GM19455 (cell line): ENCODE results near the gene TSPAN5.
A peak's percentile ranks its signal among the peaks of the same experiment; 100 is the strongest.
"Not testable (repeated sequence)": the region's sequence is repeated elsewhere in the genome, so short reads cannot be mapped to it uniquely, and the experiment has no call there.

Source experiments
- ATAC-seq: cut with Tn5 transposase; IDR thresholded peaks from one replicate; pipeline ENCODE4 v1.9.1; 2021; ENCODE audit not compliant: unreplicated experiment

Gene TSPAN5

DNA sequence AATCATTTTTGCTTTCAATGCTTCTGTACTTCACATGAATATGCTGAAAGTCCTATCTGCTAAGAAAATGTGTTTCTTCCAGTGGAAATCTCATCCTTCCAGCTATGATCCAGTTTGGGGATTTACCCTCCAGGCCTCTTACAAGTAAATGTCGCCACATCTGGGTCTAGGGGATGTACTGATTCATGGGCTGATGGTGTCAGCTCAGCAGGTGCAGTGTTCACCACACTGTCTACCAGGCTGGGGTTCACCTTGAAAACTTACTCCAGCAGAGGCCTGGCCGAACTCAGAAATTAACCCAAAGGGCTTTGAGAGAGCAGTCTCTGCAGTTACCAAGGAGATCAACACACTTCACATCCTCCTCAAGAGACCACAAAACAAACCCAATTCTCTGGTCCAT, 154.3 kb downstream of the TSPAN5 start:
- ATAC-seq = no peak

DNA sequence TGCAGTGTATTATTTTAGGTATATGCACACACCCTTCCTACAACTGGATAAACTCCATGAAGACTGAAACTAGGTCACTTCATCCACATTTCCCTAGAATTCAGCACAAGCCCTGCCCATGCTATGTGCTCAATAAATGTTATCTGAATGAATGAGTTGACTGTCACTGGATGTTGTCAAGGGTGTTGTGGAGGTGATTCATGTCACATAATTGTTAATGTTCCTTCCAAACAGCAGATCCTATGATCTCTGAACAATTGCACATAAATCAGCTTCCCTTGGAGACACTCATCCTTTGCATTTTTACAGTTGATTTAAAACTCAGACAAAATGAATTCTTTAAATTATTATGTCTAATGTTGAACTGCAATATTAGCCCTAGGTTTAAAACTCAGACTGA, 154.7 kb downstream of the TSPAN5 start:
- no peak for ATAC-seq

DNA sequence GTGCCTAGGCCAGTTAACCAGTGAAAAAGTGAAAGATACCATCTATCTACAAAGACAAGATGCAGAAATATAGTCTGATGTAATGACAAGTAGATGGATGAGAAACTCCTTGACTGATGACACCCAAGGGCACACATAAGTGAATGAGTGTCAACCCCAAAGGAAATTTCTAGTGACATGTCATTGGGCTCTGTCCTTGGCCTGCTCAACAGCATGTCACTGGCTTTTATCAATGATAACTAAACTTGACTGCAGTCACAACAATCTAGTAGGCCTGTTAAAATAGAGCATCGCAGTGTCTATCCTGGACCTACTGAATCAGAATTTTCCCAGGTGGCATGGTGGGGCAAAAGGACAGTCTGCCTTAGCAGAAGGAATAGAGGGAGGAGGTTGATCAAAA, 155.8 kb downstream of the TSPAN5 start:
- ATAC-seq = no peak

DNA sequence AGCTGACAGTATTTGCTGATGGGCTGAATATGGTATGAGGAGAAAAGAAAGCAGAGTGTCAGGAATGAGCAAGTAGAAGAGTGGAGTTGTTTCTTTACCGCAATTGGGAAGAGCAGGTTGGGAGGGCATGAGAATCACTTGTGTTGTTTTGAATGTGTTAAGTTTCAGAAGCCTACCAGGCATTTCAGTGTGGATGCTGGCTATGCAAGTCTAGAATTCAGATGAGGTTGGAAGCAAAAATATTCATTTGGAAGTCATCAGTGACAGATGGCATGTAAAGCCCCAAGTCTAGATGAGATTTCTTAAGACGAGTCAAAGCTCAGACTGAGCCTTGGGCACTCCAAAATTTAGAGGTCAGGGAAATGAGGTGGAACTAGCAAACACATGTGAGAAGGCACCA, 156.4 kb downstream of the TSPAN5 start:
- no peak for ATAC-seq

DNA sequence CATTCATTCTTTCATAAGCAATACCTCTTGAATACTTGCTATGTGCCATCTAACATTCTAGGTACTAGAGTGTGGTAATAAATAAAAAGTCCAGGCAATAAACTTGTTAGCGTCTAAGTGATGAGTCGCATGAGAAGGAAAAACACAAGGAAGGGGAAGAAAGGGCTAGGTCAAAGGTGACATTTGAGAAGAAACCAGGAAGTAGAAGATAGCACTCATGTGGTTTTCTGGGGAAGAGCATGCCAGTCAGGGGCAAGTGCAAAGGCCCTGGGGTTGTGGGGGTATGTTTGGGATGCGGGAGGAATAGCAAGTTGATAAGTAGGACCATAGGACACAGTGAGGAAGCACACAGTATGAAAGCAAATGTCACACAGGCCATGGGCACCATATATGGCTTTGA, 157.0 kb downstream of the TSPAN5 start:
- ATAC-seq = no peak

DNA sequence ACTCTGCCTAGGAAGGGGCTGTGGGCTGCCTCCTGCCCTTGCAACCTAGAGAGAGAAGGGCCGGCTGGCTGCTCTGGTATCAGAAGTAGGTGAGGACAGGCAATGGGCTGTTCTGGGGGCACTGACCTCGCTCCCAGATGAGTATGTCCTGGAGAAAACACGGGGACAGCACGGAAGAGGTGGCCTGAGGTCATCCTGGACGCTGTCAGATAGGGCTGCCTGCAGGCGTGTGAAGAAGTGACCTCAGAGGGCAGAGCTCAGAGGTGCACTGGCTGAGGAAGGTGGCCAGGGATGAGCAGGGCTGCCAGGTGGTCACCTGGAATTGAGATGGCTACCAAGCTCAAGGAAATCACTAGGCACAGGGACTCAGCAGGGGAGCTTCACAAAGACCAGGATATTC, 159.6 kb downstream of the TSPAN5 start:
- ATAC-seq = no peak

DNA sequence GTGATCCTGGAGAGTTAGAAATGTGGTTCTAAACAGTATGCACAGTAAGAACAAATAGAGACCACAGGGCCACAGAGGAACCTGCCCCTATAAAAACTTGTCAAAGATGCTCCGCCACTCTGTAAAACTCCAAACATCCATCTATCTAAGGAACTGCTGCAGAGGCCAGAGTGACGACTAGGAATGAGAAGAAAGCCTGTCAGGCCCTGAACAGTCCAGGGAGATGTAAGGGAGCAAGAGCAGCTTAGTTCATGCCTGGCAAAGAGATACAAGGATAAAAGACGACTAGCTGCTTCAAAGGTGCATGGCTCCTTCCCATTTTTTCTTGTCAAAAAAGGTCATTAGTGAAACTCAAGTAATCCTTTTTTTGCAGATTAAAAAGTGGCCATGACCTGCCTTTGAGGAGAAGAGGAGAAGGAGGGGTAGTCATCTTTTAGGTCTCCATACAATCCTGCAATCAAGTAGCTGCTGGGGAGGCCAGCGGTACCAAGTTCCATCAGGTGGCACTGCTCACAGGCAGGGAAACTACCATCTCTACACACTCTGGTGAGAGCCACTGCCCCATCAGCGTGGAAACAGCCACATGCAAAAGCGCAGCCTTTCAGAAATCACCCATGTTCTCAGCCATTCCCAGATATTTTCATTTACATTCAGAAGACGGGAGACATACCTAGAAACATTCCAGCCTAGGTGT, 162.1 kb downstream of the TSPAN5 start:
- ATAC-seq = no peak

DNA sequence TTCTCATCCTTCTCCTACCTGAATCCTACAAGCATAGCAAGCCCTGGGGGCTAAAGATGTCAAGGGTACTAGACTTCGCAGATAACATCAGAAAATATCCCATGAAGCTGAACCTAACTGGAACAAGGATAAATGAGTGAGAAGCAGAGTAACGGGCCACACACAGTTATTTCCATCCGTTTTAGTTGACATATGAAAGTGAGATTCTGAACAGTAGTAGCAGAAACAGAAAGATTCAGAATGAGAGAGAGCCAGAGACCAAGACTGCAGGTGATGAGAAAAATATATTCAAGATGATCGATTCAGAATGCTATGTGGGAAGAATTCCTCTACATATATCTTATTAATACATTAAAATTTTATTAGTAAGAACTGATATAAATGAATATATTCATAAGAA, 165.1 kb downstream of the TSPAN5 start:
- ATAC-seq = peak; percentile 93

DNA sequence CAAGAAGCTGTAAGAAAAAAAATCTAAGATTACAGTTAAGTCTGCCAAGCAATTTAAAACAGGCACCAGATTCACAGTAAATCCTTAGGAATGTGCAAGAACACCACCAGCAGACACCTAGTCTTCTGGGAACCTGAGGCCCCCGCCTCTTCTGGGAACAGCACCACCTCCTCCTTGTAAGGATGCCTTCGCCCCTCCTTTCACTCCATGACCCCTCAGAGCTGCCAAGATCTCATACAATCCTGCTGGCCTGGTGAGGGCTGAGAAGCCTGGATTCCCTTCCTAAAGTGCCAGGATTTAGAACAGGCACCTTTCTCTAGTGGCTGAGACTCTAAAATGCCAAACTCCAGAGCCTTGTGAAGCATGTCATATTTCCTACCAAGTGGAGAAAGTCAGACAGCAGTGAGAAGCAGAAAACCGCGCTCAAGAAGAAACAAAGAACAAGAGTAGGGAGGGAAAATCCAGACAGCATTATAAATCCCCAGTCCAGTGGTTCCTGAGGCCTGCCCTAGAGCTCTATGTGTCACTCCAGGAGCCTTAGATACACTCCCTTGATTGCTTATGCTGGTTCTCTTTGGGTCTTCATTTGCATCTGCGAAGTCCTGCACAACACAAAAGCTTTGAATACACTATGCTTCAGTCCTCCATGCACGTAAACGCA, 166.4 kb downstream of the TSPAN5 start:
- ATAC-seq = no peak

DNA sequence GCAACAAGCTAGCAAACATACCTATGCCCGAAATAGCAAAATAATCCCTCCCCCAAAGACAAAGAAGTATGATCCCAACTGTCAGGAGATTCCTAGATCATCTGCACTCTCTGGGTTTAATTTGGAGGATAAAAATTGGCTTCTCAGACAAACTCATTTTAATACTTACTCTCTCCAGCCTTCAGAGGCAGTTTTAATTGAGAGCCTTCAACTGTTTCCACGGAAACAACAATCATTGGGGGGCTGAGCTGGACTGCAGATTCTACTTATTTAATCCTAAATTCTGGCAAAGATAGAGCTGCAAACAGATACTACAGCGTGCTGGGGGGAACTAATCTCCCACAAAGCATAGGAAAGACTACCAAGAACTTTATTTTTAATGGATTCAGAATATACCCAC, 168.2 kb downstream of the TSPAN5 start:
- no peak for ATAC-seq

DNA sequence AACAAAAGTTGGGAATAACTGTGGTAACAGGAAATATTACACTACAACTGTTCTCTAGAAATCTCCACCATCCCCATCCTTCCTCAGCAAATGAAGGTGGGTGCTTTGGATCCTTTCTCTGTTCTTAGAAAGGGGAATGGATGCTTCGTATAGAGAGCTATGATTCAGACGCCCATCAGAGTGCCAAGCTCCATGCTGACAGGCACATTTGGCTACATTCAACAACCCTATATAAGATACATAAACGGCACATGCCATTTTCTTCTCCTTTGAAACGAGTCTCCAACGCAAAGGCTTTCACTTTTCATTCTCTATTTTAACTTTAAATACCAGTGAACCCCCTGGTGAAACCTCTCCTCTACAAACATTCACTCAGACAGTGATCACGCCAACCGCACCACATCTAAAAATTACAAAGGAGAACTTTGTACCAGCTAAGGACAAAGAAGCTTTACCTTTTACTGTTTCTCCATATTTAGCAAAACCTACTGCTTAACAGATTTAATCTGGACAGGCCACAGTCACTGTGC, 172.5 kb downstream of the TSPAN5 start:
- no peak for ATAC-seq

DNA sequence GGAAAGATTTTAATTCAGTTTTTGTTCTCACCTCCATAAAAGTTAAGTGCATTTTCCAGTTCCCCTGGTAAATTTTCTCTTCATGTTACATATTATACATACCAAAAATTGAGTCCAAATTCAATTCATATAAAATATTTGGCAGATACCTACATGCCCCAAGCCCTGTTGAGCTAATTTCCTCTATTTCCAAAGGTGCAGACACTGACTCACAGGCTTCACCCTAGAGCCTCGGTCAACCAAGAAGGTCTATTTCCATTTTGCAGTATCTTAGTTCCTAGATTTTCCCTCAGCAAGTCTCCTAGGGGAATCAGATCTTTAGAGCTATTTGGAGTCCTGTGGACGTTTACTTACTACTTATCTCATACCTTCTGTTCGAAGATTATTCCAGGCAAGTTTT, 174.4 kb downstream of the TSPAN5 start:
- no peak for ATAC-seq

DNA sequence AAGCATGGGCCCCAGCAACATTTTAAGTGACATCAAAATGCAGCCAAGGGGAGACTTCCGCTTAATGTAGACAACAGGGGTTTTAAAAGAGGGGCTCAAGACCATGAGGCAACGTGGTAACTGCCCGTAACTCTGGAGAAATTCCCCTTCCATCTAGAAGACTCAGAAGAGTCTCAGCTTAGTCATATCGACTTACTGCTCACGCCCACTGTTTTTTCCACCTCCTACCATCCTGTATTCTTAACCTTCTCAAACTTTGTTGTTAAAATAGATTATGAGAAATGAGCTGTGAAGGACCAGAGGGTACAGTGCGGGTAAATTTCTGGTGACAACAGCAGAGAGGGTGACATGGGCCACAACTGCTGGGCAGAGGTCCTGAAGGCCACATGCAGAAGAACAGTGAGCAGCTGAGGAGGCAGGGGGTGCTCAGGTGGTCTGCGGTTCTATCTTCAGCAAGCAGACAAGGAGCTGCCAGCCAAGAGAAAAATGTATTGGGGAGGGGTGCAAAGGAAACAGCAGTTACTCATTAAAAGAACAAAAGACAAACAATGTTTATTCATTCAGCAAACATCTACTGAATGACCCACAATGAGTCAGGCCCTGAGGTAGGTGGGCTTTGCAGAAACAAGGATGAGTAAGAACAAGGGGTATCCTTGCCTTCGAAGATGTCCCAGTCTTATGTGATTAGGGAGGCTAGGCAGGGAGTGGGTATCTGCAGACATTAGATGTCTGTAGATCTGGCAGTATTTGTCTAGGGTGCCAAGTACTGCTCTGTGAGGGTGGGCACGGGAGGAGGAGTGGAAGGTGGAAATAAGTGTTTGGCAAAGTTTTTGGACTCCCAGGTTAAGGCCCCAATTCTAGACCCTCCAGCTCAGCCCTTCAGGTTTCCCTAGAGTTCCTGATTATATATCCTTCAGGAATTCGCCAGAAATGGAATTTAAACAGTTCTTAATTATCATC, 175.3 kb downstream of the TSPAN5 start:
- peak; percentile 86 for ATAC-seq

DNA sequence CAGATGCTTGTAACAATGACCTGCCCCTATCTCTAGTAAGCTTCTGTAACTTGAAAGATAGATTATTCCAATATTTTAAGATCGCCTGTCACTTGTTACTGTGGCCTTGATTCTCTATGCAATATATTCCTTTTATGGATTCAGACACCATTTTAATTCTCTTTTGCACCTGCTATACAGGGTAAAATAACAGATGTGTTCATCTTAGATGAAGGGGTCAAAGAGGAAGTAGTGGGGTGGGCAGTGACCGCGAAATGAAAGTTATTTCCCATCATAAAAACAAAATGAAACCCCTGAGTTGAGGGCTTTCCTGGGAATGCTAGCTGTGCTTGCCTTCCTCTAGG, 175.9 kb downstream of the TSPAN5 start:
- ATAC-seq = peak; percentile 26

DNA sequence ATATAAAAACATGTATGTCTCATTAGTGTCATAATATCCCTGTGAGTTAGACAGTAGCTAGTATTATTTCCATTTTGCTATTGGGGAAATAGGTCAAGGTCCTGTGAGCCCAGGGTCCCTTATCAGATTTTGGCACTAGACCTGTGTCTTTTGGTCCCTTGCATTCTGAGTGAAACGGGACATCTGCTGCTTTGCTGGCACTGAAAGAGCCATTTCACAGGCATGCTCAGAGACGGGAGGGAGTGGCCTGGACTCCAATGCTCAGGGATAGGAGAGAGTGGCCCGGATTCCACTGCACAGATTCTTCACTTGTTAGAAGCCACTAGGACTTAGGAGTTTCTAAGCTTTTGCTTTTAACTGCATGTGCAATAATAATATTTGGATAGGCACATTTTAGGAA, 177.2 kb downstream of the TSPAN5 start:
- no peak for ATAC-seq

DNA sequence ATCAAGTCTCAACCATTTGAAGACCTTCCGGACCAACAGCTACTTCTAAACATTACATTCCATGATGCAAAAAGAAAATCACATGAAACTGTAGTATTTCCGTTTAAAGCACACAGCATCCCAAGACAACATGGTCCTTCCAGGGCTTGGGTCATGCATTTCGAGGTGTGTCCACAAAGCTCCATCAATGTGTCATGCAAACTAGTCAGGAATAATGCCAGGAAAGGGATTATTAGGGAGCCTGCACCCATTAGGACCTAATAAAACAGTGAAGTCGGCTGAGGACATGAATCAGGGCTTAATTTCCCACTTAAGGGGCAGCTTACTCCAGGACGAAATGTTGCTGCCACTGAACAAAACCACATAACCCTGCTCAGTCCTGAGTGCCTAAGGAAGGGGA, 177.9 kb downstream of the TSPAN5 start:
- ATAC-seq = no peak

DNA sequence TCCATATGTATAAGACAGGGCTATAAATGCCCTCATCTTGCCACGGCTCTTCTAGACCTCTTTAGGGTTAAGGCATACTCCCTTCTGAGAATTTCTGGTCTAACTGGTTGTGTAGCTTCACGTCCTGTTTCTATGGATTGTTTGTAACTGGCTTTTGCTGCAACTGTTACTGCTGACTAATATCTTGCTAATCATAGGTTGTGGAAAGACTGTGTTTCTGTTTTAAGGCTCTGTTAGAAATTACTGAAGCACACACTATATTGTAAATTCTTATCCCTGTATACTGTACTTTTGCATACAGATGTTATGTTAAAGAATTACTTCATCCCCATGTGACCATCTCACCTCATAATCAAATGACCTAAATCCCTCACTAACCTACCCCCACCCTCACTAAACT, 178.8 kb downstream of the TSPAN5 start:
- ATAC-seq = not testable (repeated sequence)

DNA sequence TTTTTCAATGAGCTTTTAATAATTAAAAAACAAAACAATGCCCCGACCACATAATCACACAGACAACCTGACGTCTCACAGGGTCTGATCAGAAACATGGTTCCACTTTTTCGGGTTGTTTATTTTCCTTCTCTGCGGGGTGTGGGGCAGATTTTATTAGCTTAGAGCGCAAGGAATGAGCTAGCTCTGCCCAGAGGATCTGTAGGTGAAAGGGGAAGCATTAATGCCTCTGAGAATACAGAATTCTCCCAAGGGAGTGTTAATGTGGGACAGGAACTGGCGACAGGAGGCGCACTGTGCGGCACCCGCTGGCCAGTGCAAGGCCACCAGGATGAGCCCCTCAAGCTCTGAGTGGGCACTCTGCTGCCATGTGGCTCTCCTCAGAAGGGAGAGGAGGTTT, 181.5 kb downstream of the TSPAN5 start:
- no peak for ATAC-seq

DNA sequence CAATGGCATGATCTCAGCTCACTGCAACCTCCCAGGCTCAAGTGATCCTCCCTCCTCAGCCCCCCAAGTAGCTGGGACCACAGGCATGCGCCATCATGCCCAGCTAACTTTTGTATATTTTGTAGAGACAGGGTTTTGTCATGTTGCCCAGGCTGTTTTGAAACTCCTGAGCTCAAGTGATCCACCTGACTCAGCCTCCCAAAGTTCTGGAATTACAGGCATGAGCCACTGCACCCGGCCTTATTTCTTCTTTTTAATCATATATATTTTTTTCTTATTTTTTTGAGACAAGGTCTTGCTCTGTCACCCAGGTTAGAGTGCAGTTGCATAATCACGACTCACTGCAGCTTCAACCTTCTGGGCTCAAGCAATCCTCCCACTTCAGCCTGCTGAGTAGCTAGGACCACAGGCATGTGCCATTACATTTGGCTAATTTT, 184.0 kb downstream of the TSPAN5 start:
- ATAC-seq = no peak

DNA sequence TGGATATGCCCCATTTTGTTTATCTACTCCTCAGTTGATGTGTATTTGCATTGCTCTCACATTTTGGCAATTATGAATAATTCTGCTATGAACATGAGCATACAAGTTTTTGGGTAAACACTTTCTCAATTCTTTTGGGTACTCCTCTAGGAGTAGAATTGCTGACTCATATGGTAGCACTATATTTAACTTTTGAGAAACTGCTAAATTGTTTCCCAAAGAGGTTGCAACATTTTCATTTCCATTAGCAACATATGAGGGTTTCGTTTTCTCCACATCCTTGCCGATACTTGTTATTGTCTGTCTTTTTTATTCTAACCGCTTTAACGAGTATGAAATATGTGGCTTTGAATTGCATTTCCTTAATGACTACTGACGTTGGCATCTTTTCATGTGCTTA, 185.4 kb downstream of the TSPAN5 start:
- no peak for ATAC-seq

DNA sequence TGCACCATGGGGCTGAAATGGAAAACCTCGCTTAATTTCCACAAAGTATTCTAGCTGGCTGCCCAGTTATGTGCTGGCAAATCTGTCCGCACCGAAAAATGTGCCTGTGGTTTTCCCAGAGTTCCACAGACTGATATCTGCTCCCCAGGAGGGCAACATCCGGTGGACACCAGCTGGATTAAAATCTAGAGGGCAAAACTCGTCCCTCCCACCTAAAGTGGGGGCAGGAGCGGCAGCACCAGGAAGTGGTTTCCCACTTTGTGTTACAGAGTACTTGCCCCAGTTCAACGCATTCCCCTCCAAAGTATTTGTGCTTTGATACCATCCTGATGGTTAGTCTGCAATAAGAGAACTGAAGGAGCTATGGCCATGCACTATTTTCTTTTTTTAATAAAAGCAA, 187.6 kb downstream of the TSPAN5 start:
- no peak for ATAC-seq

DNA sequence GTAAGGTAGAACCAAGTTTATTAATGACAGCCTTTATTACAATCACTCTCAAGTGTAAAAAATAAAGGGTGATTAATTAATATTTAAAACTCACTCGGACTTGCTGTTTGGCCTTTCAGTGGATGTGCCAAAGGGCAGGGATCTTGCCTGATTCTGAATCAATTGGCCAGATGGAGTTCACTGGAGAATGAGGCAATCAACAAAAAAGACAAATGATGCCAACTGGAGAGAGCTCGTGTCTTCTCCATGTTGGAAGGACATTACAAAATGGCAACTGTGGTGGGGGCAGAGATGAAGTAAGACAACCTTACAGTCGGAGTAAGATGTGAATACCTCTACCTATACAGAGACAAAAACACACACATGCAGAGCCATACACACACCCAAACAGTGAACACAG, 188.0 kb downstream of the TSPAN5 start:
- ATAC-seq = no peak
